ENCODE results near the gene AKAP6.

Gene AKAP6

GRCh38 chr14:32405856-32406255 lies 76.8 kb downstream of the AKAP6 start:
- DNase-seq (ENCODE audit: low read depth): no peak

GRCh38 chr14:32407130-32407529 lies 78.0 kb downstream of the AKAP6 start:
- DNase-seq (ENCODE audit: low read depth): no peak

- DNase-seq (ENCODE audit: low read depth): no peak
Measured at GRCh38 chr14:32408018-32408417, 78.9 kb downstream of the AKAP6 start.

GRCh38 chr14:32412103-32412502 lies 83.0 kb downstream of the AKAP6 start:
- no peak for DNase-seq (ENCODE audit: low read depth)

DNA sequence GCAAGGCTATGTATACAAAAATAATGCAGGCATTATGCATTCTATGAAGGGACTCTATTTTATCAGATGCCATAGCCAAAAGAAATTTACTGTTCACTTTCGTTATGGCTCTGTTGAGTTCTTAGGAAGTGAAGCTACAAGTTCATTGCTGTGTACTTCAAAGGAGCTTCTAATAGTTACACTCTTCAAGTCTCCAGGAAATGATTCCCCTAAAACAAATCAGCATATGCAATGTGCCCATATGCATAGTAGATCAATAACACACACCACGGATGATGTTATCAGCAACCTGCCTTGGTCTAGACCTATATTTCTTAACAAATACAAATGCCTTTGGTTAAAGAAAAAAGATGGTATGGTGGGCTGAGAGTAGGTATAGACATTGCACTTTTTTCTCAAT lies 83.4 kb downstream of the AKAP6 start:
- no peak for DNase-seq (ENCODE audit: low read depth)

- no peak for DNase-seq (ENCODE audit: low read depth)
Measured at GRCh38 chr14:32413967-32414640, 85.0 kb downstream of the AKAP6 start.

GRCh38 chr14:32414808-32415255 lies 85.7 kb downstream of the AKAP6 start:
- DNase-seq (ENCODE audit: low read depth): no peak

DNA sequence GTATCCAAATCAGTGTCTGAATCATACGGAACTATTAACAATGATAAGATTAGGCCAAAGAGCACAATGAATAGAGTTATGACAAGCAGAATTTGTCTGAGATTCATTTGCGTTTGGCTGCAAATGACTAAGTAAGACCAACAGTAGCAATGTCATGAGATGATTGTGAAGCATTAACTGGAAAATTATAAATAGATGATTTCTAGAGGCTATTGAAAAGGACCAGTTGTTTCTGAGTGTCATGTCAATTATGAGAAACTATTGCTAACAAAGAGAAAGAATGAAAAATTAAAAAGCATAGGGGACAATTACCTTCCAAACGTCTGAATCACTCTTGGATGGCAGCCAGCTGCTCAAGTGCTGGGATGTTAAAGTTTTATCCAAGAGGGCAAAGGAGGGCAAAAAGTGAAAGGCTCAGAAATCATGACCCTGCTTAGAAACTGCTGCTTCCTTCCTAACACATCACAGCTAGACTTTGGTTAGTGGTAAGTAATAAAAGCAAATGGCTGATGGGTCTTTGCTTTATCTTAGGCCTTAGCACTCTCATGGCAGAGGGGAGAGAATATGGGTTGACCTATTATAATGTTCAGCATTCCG lies 89.0 kb downstream of the AKAP6 start:
- no peak for DNase-seq (ENCODE audit: low read depth)

- DNase-seq (ENCODE audit: low read depth): no peak
Measured at GRCh38 chr14:32419429-32419828, 90.3 kb downstream of the AKAP6 start.

DNA sequence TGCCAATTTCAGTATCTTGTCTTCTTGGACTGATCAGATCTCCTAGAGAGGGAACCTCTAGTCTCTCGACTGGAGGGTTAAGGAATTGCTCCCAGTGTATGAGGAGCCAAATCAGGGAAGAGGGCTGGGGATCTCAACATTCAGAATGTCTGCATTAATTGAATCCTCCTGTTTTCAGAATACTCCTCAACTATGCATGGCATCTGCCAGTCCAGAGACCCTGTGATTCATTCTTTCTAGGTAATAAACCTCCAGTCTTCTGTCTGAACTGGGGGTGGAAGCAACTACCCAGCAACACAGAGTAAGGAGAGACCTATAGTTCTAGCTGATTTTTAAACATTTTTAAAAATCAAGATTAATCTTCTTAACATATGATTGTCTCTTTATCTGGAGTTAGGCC lies 92.7 kb downstream of the AKAP6 start:
- DNase-seq (ENCODE audit: low read depth): no peak

DNA sequence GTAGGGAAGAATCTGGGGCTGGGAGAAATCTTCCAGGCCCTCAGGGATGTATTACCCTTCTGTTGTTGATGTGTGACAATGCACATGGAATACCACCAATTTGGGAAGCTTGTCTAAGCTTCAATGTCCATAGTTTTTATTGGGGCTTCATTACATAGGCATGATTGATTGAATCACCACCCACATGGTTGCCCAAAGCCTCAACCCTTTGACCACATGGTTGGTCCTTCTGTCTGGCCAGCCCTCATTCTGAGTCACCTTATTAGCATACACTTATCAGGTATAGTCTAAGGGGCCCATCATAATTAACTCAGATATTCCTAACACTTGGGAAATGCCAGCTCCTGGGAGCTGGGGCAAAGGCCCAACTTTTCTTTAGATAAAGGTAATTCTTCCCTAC lies 93.3 kb downstream of the AKAP6 start:
- DNase-seq (ENCODE audit: low read depth): no peak

DNA sequence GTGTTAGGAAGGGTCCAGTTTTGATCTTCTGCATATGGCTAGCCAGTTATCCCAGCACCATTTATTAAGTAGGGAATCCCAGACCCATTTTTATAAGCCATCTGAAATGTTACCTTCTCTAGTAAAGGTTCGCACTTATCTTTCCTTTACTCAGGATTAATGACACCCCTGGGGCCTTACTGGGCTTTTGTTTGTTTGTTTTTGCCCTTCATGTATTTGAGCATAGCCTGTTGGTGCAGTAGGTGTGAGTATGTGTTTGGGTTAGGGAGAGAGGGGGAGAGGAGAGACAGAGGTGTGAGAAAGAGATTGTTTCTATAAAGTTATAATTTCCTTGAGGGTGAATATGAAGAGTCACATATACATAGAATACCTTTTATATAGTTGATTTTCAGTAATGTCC lies 96.9 kb downstream of the AKAP6 start:
- DNase-seq (ENCODE audit: low read depth): no peak

GRCh38 chr14:32426586-32427388 lies 97.7 kb downstream of the AKAP6 start:
- no peak for DNase-seq (ENCODE audit: low read depth)

GRCh38 chr14:32427726-32428528 lies 98.8 kb downstream of the AKAP6 start:
- DNase-seq (ENCODE audit: low read depth): no peak

- no peak for DNase-seq (ENCODE audit: low read depth)
Measured at GRCh38 chr14:32428875-32429274, 99.8 kb downstream of the AKAP6 start.

DNA sequence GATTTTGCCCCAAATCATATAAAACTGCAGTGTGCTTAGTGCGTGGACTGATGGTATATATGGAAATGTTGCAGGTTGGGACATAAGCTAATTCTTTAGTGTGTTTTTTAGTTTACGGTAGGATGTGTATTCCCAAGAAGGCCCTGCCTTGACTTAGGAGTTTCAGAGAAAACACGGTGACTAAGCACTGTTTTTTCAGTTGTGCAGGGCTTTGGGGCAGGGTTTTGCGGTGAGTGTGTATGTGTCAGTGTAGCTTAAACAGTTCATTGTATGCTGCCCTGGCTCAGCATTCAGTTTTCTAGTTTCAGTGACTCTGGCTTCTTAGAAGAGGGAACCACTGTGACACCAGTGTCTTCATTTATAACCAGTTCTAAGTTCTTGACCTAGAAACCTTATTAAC lies 101.2 kb downstream of the AKAP6 start:
- no peak for DNase-seq (ENCODE audit: low read depth)

GRCh38 chr14:32432813-32433538 lies 103.9 kb downstream of the AKAP6 start:
- DNase-seq (ENCODE audit: low read depth): no peak

GRCh38 chr14:32434180-32434579 lies 105.1 kb downstream of the AKAP6 start:
- no peak for DNase-seq (ENCODE audit: low read depth)

DNA sequence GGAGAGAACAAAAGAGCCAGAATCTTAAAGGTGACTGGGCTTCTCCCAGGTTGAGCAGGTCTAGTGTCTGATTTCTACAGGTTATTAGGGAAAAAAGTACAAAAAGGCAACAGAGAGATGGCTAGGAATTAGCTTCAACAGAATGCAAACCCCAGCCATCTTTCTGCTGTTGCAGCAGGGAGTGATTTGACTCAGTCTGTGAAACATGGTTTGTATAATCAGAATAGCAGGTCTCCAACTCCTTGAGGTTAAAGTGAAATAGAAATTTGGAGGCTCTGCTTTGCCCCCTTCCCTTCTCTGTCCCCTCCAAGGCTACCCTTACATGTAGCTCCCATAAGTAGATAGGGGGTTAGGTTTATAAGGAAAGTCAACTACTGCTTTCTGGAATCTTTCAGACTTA lies 105.8 kb downstream of the AKAP6 start:
- no peak for DNase-seq (ENCODE audit: low read depth)

GRCh38 chr14:32435411-32435810 lies 106.3 kb downstream of the AKAP6 start:
- DNase-seq (ENCODE audit: low read depth): no peak

- DNase-seq (ENCODE audit: low read depth): no peak
Measured at GRCh38 chr14:32436993-32437392, 107.9 kb downstream of the AKAP6 start.

DNA sequence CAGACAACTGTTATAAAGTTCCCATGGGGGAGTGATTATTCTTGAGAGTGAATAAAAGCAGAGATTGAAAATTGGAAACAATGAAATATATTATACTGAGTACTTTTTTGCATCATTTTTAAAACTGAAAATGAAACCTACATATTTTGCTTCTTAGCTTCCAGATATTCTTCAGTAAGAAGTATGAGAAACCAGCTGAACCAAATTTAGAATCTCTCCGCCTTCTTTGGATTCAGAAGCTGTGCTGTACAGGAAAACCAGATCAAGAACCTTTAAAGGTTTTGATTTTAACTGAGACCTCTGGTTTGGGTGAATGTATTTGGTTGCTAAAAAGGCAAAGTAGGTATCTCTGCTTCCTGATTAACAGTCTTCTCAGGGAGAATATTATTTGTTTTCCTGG lies 109.4 kb downstream of the AKAP6 start:
- DNase-seq (ENCODE audit: low read depth): no peak

Measured in CMK (cell line).